GM12878 (cell line): ENCODE data around the gene SSBP3. TPM values are rescaled to one million over a fixed set of nuclear protein-coding genes. Genes with fewer than 3 reads are reported as not detected.

Experiments used
- ATAC-seq: fragments of 200-7000 bp; cut with Tn5 transposase; 3 replicates; pipeline ENCODE4 v1.9.1; 2020; ENCODE audit warnings: mild to moderate bottlenecking, moderate library complexity
- BruUV-seq: library from RNA; stranded (reverse); fragments of 400-500 nt; replicated peaks from 2 replicates; lab custom pipeline; 2021; lab: Mats Ljungman, UMichigan
- CTCF ChIA-PET: fragments of 300-600 bp; sonication (Branson Sonifier 250); formaldehyde crosslinking; extraction: SDS; loops from one replicate; lab custom pipeline; 2021; ENCODE audit warnings: inconsistent platforms; lab: Yijun Ruan, JAX
- POLR2A ChIA-PET: fragments of 350-600 bp; formaldehyde crosslinking; extraction: SDS; loops from one replicate; lab custom pipeline; 2021; ENCODE audit warnings: inconsistent platforms; lab: Charles Lee
- RAD21 ChIA-PET: fragments of 300-600 bp; sonication (Branson Sonifier 250); formaldehyde crosslinking; loops from one replicate; lab custom pipeline; 2023; ENCODE audit warnings: antibody characterized with exemption; ENCODE audit not compliant: unreplicated experiment; lab: Charles Lee
- SMC1A ChIA-PET: fragments of 300-600 bp; sonication (Branson Sonifier 250); formaldehyde crosslinking; loops from one replicate; lab custom pipeline; 2023; ENCODE audit not compliant: unreplicated experiment, uncharacterized antibody; lab: Charles Lee
- DNase-seq: peaks from one replicate; pipeline ENCODE4 v3.0.0-alpha.2; 2011; ENCODE audit warnings: low read depth, low spot score
- FAIRE-seq: peaks from 3 replicates; lab custom pipeline; 2011; peaks lifted over from hg19 to GRCh38; lab: Jason Lieb, UNC
- H2AFZ ChIP-seq: 2 replicates; pipeline ENCODE4 v1.6.0; 2011; ENCODE audit warnings: low read depth, low read length, control low read depth; ENCODE audit not compliant: control insufficient read depth
- H3K27ac ChIP-seq: 2 replicates; pipeline ENCODE4 v1.5.1; 2011; ENCODE audit warnings: control low read depth; ENCODE audit not compliant: control insufficient read depth, insufficient read depth
- H3K27me3 ChIP-seq, 2 experiments: replicated peaks in 1 of 2; 2 replicates each; pipeline versions ENCODE4 v1.6.0 to v1.6.1; 2011; ENCODE audit warnings: low read length in 1 of 2; ENCODE audit not compliant: control insufficient read depth in 2 of 2, insufficient read depth in 2 of 2
- H3K36me3 ChIP-seq, 2 experiments: 2 replicates each; pipeline ENCODE4 v1.5.1; 2011; ENCODE audit warnings: low read length in 1 of 2; ENCODE audit not compliant: control insufficient read depth in 2 of 2, insufficient read depth in 2 of 2
- H3K4me1 ChIP-seq: 2 replicates; pipeline ENCODE4 v1.6.1; 2011; ENCODE audit warnings: mild to moderate bottlenecking, low read length, moderate library complexity, mixed read lengths; ENCODE audit not compliant: control insufficient read depth, insufficient read depth
- H3K4me2 ChIP-seq: 2 replicates; pipeline ENCODE4 v1.6.0; 2011; ENCODE audit warnings: control low read depth; ENCODE audit not compliant: control insufficient read depth, insufficient read depth
- H3K4me3 ChIP-seq: fragments of 200-600 bp; sonication (generic); 2 replicates; pipeline ENCODE4 v1.5.1; 2016
- H3K79me2 ChIP-seq: 2 replicates; pipeline ENCODE4 v1.6.0; 2011; ENCODE audit warnings: low read length; ENCODE audit not compliant: control insufficient read depth, insufficient read depth
- H3K9ac ChIP-seq: 2 replicates; pipeline ENCODE4 v1.8.0; 2011; ENCODE audit warnings: low read length, control low read depth, mixed read lengths; ENCODE audit not compliant: control insufficient read depth, insufficient read depth
- H3K9me3 ChIP-seq: replicated peaks from 3 replicates; pipeline ENCODE4 v1.5.1; 2011; ENCODE audit warnings: mild to moderate bottlenecking, low read length; ENCODE audit not compliant: control insufficient read depth, insufficient read depth
- H4K20me1 ChIP-seq: 2 replicates; pipeline ENCODE4 v1.6.0; 2011; ENCODE audit not compliant: control insufficient read depth, insufficient read depth
- BRCA1 ChIP-seq: IDR thresholded peaks from 2 replicates; pipeline ENCODE4 v1.6.1; 2011; ENCODE audit warnings: low read depth, low read length, improper control_type of control experiment
- CEBPB ChIP-seq, 2 experiments: fragments of 150-350 bp in 1 of 2; IDR thresholded peaks; 2 replicates each; pipeline ENCODE4 v1.6.1; 2012 to 2014; ENCODE audit warnings: low read depth in 2 of 2, low read length in 2 of 2, borderline replicate concordance in 1 of 2, inconsistent platforms in 1 of 2
- EED ChIP-seq: sonication (generic); IDR thresholded peaks from 2 replicates; pipeline ENCODE4 v1.6.1; 2016; ENCODE audit warnings: antibody characterized with exemption, low read depth
- ETV6 ChIP-seq, 2 experiments: fragments of 450-650 bp in 1 of 2; IDR thresholded peaks in 1 of 2; conservative IDR thresholded peaks in 1 of 2; 2 replicates each; pipeline ENCODE4 v1.6.1; 2014; ENCODE audit warnings: antibody characterized with exemption in 1 of 2, borderline replicate concordance in 1 of 2, low read depth in 1 of 2, mild to moderate bottlenecking in 1 of 2, moderate library complexity in 1 of 2
- GATAD2B ChIP-seq: fragments of 450-650 bp; conservative IDR thresholded peaks from 2 replicates; pipeline ENCODE4 v1.6.1; 2017; ENCODE audit warnings: low read depth, mild to moderate bottlenecking, moderate library complexity
- HDAC2 ChIP-seq: fragments of 200-600 bp; sonication (generic); IDR thresholded peaks from 2 replicates; pipeline ENCODE4 v1.6.1; 2017
- IKZF1 ChIP-seq: fragments of 450-650 bp; conservative IDR thresholded peaks from 2 replicates; pipeline ENCODE4 v1.6.1; 2017; ENCODE audit warnings: antibody characterized with exemption, mild to moderate bottlenecking
- IRF4 ChIP-seq: IDR thresholded peaks from 2 replicates; pipeline ENCODE4 v1.6.1; 2011; ENCODE audit warnings: low read depth, low read length
- JUNB ChIP-seq: IDR thresholded peaks from 2 replicates; pipeline ENCODE4 v1.6.1; 2016; ENCODE audit warnings: antibody characterized with exemption, mild to moderate bottlenecking
- LARP7 ChIP-seq: fragments of 450-650 bp; IDR thresholded peaks from 2 replicates; pipeline ENCODE4 v1.6.1; 2017; ENCODE audit warnings: mild to moderate bottlenecking
- MLLT1 ChIP-seq: fragments of 450-650 bp; IDR thresholded peaks from 2 replicates; pipeline ENCODE4 v1.6.1; 2016; ENCODE audit warnings: mild to moderate bottlenecking
- NBN ChIP-seq: fragments of 450-650 bp; IDR thresholded peaks from 2 replicates; pipeline ENCODE4 v1.6.1; 2016
- NFXL1 ChIP-seq: fragments of 450-650 bp; IDR thresholded peaks from 2 replicates; pipeline ENCODE4 v1.6.1; 2017; ENCODE audit warnings: antibody characterized with exemption, mild to moderate bottlenecking, borderline replicate concordance
- PML ChIP-seq: IDR thresholded peaks from 2 replicates; pipeline ENCODE4 v1.6.1; 2012; ENCODE audit warnings: low read length, inconsistent platforms
- POLR2AphosphoS5 ChIP-seq: IDR thresholded peaks from 2 replicates; pipeline ENCODE4 v1.6.1; 2011; ENCODE audit warnings: mild to moderate bottlenecking, low read length, inconsistent platforms
- RAD21 ChIP-seq: IDR thresholded peaks from 2 replicates; pipeline ENCODE4 v1.6.1; 2011; ENCODE audit warnings: mild to moderate bottlenecking, low read depth, low read length, moderate library complexity; ENCODE audit not compliant: insufficient read depth
- RBBP5 ChIP-seq: fragments of 200-600 bp; sonication (generic); conservative IDR thresholded peaks from 2 replicates; pipeline ENCODE4 v1.6.1; 2016
- STAT1 ChIP-seq: fragments of 450-650 bp; conservative IDR thresholded peaks from 2 replicates; pipeline ENCODE4 v1.6.1; 2014; ENCODE audit warnings: antibody characterized with exemption, mild to moderate bottlenecking
- YY1 ChIP-seq: IDR thresholded peaks from 2 replicates; pipeline ENCODE4 v1.6.1; 2011; ENCODE audit warnings: low read depth, mild to moderate bottlenecking, low read length
- WGBS: methylation state at CpG from one replicate; pipeline ENCODE4 v1.1.6; 2016; ENCODE audit warnings: low lambda C conversion rate; ENCODE audit not compliant: insufficient replicate concordance, insufficient coverage; ENCODE audit errors: missing lambda C conversion rate; 5-methylcytosine and 5-hydroxymethylcytosine counted together
- in situ Hi-C: fragments of 300-500 bp; cut with MboI; formaldehyde crosslinking; loops from 9 replicates; pipeline ENCODE4 v1.14.3; 2018; ENCODE audit warnings: mixed read lengths
- intact Hi-C: fragments of 100-400 bp; cut with micrococcal nuclease; formaldehyde crosslinking; loops from one replicate; pipeline ENCODE4 v1.14.2; 2022; ENCODE audit not compliant: unreplicated experiment
- polyA plus RNA-seq, 11 experiments: library from polyadenylated mRNA; depleted of rRNA in 4 of 11; unstranded in 6 of 11; stranded (reverse) in 5 of 11; fragments of >200 nt; fragmentation: Nextera tagmentation in 4 of 11; fragmentation: Illumina TruSeq in 1 of 11; extraction: Ambion mirVana in 4 of 11; extraction: Trizol in 1 of 11; gene quantifications; 1 replicate in 1 of 11; 2 replicates in 10 of 11; pipeline versions ENCODE4 v1.2.1 to v1.2.3, GENCODE V29; 2011 to 2016; ENCODE audit warnings: inconsistent platforms in 2 of 11, missing spikeins in 2 of 11, low read depth in 1 of 11
- total RNA-seq, 4 experiments: library from RNA; depleted of rRNA in 3 of 4; stranded (reverse); fragments of >200 nt in 3 of 4; fragmentation: Illumina TruSeq in 1 of 4; extraction: Trizol in 1 of 4; gene quantifications; 2 replicates each; pipeline versions ENCODE4 v1.2.1 to v1.2.3, GENCODE V29; 2013 to 2021
- TF ChIP-seq, protein P1 (sequence below): IDR thresholded peaks from 2 replicates; pipeline ENCODE4 v1.6.1; 2012; ENCODE audit warnings: low read depth, low read length, improper control_type of control experiment

SSBP3 gene
- total and polyA plus RNA-seq, 10 of the 15 experiments (the other 5 are each of a cell fraction or from before 2014, with no cell fraction given), result 4.1 to 51.7 (median 17.1) TPM

DNA sequence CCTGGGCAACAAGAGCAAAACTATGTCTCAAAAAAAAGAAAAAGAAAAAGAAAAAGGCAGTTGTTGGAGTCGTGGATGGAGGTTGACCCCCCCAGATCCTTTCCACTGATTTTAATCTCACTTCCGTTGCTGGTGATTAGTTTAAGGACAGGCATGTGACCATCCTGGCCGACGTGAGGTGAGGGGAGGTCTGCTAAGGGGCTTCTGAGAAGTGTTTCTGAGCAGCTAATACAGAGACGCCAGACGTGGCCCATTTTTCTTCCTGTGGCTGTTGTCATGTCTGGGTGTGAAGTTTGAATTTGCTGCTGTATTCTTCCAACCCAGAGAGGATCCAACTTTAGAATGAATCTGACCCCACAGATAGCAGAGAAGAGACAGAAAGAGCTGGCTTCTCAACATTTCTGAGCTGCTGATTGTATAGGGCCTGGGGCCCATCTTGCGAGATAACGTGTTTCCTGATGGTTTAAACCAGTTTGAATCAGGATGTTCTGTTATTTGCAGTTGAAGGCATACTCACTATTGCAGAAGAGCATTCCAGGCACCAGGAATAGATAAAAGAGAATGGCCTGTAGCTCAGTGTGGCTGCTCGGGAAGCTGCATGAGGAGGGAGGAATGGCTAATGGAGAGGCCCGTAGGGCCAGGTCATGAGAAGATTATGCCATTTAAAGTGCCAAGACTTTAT lies 22.8 kb upstream of the SSBP3 start:
- no peaks in the 10 kb centered on the region for H4K20me1 ChIP-seq
- H2AFZ ChIP-seq, result no peak overlapping the region
- ATAC-seq (no peak), DNase-seq (no peak), FAIRE-seq (no peak)
- H3K9me3 ChIP-seq, result no peaks in the 10 kb centered on the region
- intact Hi-C loops (no loop called here), in situ Hi-C loops (no loop called here)
- no peaks in the 10 kb centered on the region for H3K4me1 ChIP-seq
- H3K27ac ChIP-seq, result no peak overlapping the region
- no peaks in the 10 kb centered on the region for H3K79me2 ChIP-seq
- H3K9ac ChIP-seq, result no peak overlapping the region
- TF ChIP-seq NBN (no peak), MLLT1 (no peak), STAT1 (no peak), BRCA1 (no peak), IKZF1 (no peak), LARP7 (no peak), YY1 (no peak), RAD21 (no peak), EED (no peak), HDAC2 (no peak), PML (no peak), RBBP5 (no peak), CEBPB (IDR thresholded peaks at IDR 0.05; ENCODE audit: borderline replicate concordance in 1 of 2, low read depth in 2 of 2, low read length in 2 of 2) (no peak), ETV6 (conservative IDR thresholded peaks at IDR 0.05 in 1 of 2, IDR thresholded peaks at IDR 0.05 in 1 of 2; ENCODE audit: borderline replicate concordance in 1 of 2, low read depth in 1 of 2) (no peak), POLR2AphosphoS5 (no peak), NFXL1 (no peak), IRF4 (no peak), JUNB (no peak), GATAD2B (no peak)
- TF ChIP-seq, protein P1, sequence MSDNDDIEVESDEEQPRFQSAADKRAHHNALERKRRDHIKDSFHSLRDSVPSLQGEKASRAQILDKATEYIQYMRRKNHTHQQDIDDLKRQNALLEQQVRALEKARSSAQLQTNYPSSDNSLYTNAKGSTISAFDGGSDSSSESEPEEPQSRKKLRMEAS, result no peak
- no peak overlapping the region for H3K4me3 ChIP-seq
- POLR2A ChIA-PET, result no interaction called here
- no peak overlapping the region for H3K4me2 ChIP-seq
- 46% methylated on average over 10 of the region's 10 CpGs for WGBS
- no peaks in the 10 kb centered on the region for H3K36me3 ChIP-seq
- BruUV-seq, result no TSS peak
- SMC1A ChIA-PET, result interaction anchor here (0.7 kb wide), 1 partner anchor 51 kb away, joined by 3 read pairs; no protein-coding TSS in a partner anchor
- RAD21 ChIA-PET, result interaction anchor here (0.6 to 0.9 kb wide), 2 partner anchors 24 to 242 kb away, joined by 3 read pairs; no protein-coding TSS in a partner anchor
- CTCF ChIA-PET, result no interaction called here
- H3K27me3 ChIP-seq, result no peaks in the 10 kb centered on the region
